ENCODE data around the gene CDC34.
"Not testable (repeated sequence)": the region's sequence is repeated elsewhere in the genome, so short reads cannot be mapped to it uniquely, and the experiment has no call there.

Gene CDC34

DNA sequence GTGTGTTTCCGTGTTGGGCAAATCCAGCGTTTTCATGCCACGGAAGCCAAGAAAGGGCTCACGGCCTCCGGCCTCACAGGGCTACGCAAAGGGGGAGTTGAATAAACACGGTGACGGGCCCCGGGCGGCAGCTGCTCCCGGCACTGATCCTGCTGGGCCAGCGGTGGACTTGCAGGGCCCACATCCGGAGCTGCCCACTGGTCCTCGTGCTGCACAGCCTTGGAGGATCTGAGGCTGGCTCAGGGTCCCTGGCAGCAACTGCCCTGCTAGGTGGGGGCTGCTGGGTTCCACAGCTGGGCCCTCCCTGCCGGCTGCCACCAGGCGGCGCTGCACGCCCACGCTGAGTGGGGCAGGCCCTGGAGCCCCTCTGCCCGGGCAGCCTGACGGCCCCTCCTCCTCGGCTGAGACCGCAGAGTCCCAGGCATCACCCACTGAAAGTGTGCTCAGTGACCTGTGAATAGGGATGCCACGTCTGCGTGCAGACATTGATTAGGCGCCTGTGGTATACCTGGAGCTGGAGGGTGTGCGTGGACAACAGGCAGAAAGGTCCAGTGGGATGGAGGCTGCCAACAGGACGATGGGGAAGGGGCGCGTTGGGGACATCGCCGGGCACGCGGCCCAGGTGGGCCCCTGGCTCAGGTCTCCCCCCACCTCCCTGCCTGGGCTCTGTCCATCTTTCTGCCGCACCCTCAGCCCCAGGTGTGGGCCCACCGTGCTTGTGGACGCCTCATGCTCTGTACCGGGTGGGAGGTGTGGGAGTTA is 52.9 kb downstream of the CDC34 start:
- Mint-ChIP-seq H3K4me3 (no peak overlapping the region), H3K9me3 (no peaks in the 10 kb centered on the region), H3K27ac (no peak overlapping the region), H3K36me3 (ENCODE audit: low read depth) (peaks cover 6% of the 10 kb centered on the region), H3K27me3 (ENCODE audit: low read depth) (peaks cover 11% of the 10 kb centered on the region), H3K4me1 (ENCODE audit: low read depth) (peaks cover 2% of the 10 kb centered on the region)
- DNase-seq (ENCODE audit: low spot score): peak; percentile 48

DNA sequence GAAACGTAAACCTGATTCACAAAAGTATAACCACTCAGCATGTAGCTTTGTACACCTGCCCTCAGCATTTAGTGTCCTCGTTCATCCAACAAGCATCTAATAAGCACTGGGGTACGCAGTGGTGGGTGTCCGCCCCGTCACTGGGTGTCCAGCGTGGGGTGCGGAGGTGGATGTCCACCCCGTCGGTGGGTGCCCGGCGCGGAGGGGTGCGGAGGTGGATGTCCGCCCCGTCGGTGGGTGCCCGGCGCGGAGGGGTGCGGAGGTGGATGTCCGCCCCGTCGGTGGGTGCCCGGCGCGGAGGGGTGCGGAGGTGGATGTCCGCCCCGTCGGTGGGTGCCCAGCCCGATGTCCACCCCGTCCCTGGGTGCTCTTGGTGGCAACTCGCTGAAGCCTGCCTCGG is 53.6 kb downstream of the CDC34 start:
- H3K27ac Mint-ChIP-seq; H3K36me3 Mint-ChIP-seq (ENCODE audit: low read depth); H3K4me1 Mint-ChIP-seq (ENCODE audit: low read depth); H3K4me3 Mint-ChIP-seq; DNase-seq (ENCODE audit: low spot score); H3K9me3 Mint-ChIP-seq: not testable (repeated sequence)
- H3K27me3 Mint-ChIP-seq (ENCODE audit: low read depth): peaks cover 11% of the 10 kb centered on the region

DNA sequence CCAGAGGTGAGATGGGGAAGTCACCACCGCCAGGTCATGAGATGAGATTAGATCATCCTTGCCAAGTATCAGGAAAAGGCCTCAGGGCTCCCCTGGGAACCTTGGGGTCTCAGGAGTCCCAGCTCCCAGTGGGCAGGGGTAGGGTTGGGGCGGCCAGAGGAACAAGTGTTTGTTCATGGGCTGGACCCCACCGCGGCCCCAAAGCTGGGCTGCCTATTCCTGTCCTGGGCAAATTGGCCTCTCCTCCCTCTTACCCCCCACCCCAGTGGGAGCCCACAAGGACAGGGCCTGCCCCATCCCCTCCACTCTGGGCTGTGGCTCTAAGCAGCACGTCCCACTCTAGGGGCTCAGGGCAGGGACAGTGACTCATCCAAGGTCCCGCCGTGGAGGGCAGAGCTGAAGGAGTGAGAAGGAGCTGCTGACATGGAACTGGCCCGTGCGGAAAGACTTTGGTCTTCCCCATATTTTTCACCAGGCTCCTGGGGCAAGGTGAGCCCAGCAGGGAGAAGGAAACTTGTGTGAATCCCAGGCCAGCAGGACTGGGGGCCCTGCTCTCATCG is 54.1 kb downstream of the CDC34 start:
- Mint-ChIP-seq H3K9me3 (no peaks in the 10 kb centered on the region), H3K27me3 (ENCODE audit: low read depth) (peaks cover 13% of the 10 kb centered on the region), H3K4me1 (ENCODE audit: low read depth) (peaks cover 2% of the 10 kb centered on the region), H3K36me3 (ENCODE audit: low read depth) (no peaks in the 10 kb centered on the region), H3K27ac (no peak overlapping the region), H3K4me3 (no peak overlapping the region)
- no peak for DNase-seq (ENCODE audit: low spot score)

DNA sequence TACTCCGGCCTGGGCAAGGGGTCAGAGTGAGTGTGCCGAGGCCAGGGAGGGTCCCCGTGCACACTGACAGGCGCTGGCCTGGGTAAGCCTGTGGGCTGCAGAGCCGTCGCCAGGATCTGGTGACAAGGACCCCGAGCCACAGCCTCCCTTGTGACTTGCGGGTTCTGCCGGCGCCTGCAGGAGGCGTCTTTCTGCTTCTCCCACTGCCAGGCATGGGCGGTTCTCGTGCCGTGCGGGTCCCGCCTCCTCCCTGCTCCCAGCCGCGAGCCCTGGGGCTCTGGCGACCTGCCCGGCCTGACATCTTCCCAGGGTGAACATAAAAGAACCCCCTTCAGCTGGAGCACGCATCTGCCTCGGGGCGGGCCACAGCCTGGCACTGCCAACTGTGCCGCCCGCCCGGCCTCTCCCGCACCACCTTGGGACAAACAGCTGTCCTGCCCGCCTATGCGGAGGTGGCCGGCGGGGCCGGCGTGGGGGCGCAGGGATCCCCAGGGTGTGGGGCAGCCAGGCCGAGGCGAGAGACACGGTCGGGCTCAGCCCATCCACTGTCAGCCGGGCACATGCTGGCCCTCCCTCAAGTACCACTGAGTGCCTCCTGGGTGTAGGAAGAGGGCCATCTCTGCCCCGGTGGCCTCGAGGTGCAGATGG is 56.7 kb downstream of the CDC34 start:
- H3K4me3 Mint-ChIP-seq: no peak overlapping the region
- no peaks in the 10 kb centered on the region for H3K36me3 Mint-ChIP-seq (ENCODE audit: low read depth)
- H3K9me3 Mint-ChIP-seq: no peaks in the 10 kb centered on the region
- peaks cover 22% of the 10 kb centered on the region for H3K27me3 Mint-ChIP-seq (ENCODE audit: low read depth)
- H3K27ac Mint-ChIP-seq: no peak overlapping the region
- H3K4me1 Mint-ChIP-seq (ENCODE audit: low read depth): peaks cover 2% of the 10 kb centered on the region
- DNase-seq (ENCODE audit: low spot score): peak; percentile 58

DNA sequence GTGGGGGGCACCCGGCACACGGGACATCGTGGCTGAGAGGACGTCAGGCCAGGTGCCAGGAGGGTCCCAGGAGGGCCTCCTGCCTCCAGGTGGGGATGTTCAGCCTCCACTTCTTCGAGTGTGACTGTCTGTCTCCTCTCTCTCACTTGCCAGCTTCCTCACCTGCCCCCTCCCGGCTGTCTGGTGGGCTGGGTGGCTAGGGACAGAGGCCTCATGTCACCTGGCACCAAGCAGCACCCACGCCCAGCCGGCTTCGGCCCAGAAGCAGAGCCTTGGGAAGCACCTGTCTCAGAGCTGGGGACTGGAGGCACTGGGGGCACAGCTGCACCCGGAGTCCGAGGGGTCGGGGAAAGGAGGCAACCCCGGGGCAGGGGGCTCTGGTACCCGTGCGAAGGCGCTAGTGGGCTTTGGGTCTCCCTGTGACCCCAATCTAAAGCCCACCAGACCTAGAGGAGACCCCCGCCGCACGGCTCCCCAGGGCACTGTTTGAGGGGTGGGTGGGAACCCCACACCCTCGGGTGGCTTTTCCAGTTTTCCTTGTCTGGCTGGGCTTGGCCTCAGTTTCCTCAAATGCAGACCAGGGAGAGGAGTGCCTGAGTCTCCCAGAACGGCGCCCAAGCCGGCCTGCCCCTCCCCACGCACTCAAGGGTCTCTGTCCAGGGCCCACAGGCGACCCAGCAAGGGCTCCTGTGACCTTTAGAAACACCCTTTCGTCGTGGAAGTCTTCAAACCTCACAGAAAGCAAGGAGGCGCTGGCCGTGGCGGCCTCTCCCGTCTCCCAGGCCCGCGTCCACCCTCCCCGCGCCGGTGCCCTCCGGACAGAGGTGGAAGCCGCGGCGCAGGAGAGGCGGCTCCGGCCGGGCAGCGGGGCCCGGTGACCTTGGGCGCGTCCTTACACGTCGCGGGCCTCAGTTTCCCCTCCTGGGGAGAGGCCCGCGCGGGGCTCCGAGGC is 57.5 kb downstream of the CDC34 start:
- DNase-seq (ENCODE audit: low spot score): no peak
- Mint-ChIP-seq H3K4me1 (ENCODE audit: low read depth) (peaks cover under 1% of the 10 kb centered on the region), H3K4me3 (no peak overlapping the region), H3K9me3 (no peaks in the 10 kb centered on the region), H3K27ac (no peak overlapping the region), H3K36me3 (ENCODE audit: low read depth) (no peaks in the 10 kb centered on the region), H3K27me3 (ENCODE audit: low read depth) (peaks cover 27% of the 10 kb centered on the region)

DNA sequence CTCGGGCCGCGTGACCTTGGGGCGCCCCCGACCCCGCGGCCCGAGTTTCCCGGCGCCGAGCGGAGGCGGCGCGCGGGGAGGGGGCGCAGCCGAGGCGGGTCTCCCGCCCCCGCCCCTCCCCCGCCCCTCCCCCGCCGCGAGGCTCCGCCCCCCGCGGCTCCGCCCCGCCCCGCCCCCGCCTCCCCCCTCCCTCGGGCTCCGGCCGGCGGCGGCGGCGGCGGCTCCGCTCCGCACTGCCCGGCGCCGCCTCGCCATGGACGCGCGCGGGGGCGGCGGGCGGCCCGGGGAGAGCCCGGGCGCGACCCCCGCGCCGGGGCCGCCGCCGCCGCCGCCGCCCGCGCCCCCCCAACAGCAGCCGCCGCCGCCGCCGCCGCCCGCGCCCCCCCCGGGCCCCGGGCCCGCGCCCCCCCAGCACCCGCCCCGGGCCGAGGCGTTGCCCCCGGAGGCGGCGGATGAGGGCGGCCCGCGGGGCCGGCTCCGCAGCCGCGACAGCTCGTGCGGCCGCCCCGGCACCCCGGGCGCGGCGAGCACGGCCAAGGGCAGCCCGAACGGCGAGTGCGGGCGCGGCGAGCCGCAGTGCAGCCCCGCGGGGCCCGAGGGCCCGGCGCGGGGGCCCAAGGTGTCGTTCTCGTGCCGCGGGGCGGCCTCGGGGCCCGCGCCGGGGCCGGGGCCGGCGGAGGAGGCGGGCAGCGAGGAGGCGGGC is 58.3 kb downstream of the CDC34 start, which contains the start of gene HCN2:
Gene HCN2, plus strand, starts transcription at position 189 of the 703 bp plus-strand sequence. Its CDS starts 65 bp downstream, at position 254.
- no peaks in the 10 kb centered on the region for H3K9me3 Mint-ChIP-seq
- no peaks in the 10 kb centered on the region for H3K36me3 Mint-ChIP-seq (ENCODE audit: low read depth)
- no peak within 1 kb of the TSS for H3K27ac Mint-ChIP-seq
- H3K4me3 Mint-ChIP-seq: no peak within 1 kb of the TSS
- H3K4me1 Mint-ChIP-seq (ENCODE audit: low read depth): no peaks in the 10 kb centered on the region
- H3K27me3 Mint-ChIP-seq (ENCODE audit: low read depth): peaks cover 27% of the 10 kb centered on the region
- no peak for DNase-seq (ENCODE audit: low spot score)

DNA sequence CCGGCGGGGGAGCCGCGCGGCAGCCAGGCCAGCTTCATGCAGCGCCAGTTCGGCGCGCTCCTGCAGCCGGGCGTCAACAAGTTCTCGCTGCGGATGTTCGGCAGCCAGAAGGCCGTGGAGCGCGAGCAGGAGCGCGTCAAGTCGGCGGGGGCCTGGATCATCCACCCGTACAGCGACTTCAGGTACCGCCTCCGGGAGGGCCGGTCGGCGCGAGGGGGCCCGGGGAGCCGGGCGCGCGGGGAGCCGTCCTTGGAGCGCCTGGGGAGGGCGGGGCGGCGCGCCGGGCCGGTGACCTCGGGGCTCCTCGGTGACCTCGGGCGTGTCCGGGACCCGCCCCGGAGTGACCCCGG is 58.8 kb downstream of the CDC34 start:
- Mint-ChIP-seq H3K27ac (no peak overlapping the region), H3K4me1 (ENCODE audit: low read depth) (no peaks in the 10 kb centered on the region), H3K9me3 (no peaks in the 10 kb centered on the region), H3K4me3 (no peak overlapping the region), H3K36me3 (ENCODE audit: low read depth) (no peaks in the 10 kb centered on the region), H3K27me3 (ENCODE audit: low read depth) (peaks cover 27% of the 10 kb centered on the region)
- DNase-seq (ENCODE audit: low spot score): no peak

DNA sequence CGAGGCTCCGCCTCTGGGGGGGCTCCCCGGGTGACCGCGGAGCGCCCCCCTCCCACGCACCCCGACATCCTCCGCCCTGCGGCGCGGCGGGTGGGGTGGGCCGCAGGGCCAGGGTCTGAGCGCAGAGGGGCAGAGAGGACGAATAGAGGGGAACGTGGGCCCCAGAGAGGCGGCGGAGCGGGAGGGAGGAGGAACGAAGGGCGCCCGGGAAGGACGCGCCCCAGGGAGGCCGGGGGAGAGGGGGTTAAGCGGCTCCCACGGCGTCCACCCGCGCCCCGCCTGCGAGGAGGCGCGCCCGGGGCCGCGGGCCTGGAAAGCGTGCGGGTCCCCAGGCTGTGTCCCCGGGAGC is 59.2 kb downstream of the CDC34 start:
- Mint-ChIP-seq H3K4me1 (ENCODE audit: low read depth) (no peaks in the 10 kb centered on the region), H3K9me3 (no peaks in the 10 kb centered on the region), H3K4me3 (no peak overlapping the region), H3K36me3 (ENCODE audit: low read depth) (no peaks in the 10 kb centered on the region), H3K27me3 (ENCODE audit: low read depth) (peaks cover 27% of the 10 kb centered on the region), H3K27ac (no peak overlapping the region)
- no peak for DNase-seq (ENCODE audit: low spot score)

DNA sequence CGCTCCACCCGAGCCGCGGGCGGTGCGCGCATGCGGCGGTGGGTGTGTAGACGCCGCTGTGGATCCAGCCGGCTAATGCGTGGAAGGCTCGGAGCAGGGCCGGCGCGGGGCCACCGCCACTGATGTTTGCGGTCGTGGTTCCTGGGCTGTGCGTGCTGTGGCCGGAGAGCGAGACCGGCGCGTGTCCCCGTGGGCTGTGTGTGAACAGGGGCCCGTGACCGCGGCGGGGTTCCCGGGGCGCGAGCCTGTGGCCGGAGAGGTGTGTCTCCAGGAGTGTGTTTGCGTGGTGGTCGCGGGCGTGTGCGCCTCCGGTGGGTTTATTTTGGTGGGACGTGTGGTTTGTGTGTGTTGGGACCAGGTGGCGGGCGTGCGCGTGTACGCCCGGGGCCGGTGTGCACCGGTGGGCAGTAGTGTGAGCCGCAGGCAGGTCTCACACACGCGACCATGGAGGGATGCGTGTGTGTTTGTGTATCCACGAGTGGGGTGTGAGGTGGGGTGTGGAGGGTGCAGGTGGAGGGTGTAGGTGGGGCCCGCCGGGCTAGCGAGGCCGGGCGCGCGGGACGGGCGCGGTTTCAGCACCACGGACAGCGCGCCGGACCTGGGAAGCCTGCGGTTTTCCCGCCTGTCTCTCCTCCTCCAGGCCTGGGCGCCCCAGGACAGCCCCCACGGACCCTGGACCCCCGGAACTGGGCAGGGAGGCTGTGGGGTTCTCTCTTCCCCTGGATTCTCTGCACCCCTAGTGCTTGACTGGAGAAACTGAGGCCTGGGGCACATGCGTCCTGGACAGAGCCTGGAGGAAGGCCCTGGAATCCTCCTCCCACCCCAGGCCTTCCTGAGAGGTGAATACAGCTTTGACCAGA is 59.8 kb downstream of the CDC34 start:
- DNase-seq (ENCODE audit: low spot score): no peak
- Mint-ChIP-seq H3K9me3 (no peaks in the 10 kb centered on the region), H3K27ac (no peak overlapping the region), H3K36me3 (ENCODE audit: low read depth) (no peaks in the 10 kb centered on the region), H3K27me3 (ENCODE audit: low read depth) (peaks cover 27% of the 10 kb centered on the region), H3K4me1 (ENCODE audit: low read depth) (no peaks in the 10 kb centered on the region), H3K4me3 (no peak overlapping the region)
